Measurements from ENCODE around the gene CNNM3.

GRCh38 chr2:96773922-96774321 lies 42.1 kb upstream of the CNNM3 start:
- TF ChIP-seq POLR2A (IDR thresholded peaks at IDR 0.05; ENCODE audit: low read length) (no peak), GATA1 (IDR thresholded peaks at IDR 0.05; ENCODE audit: low read depth, low read length) (no peak)
